ENCODE results near the gene LRP11.

- no peak for TF ChIP-seq FOXP2 (optimal IDR thresholded peaks at IDR 0.05; ENCODE audit: borderline replicate concordance, extremely low read depth, extremely low read length, insufficient read depth)
- TF ChIP-seq POLR2AphosphoS5 (IDR thresholded peaks at IDR 0.05; ENCODE audit: low read depth, low read length), result no peak
- no peak for TF ChIP-seq SIN3A (IDR thresholded peaks at IDR 0.05; ENCODE audit: borderline replicate concordance, insufficient read depth, low read length)
Measured at GRCh38 chr6:149876241-149876933, 12.2 kb upstream of the LRP11 start.

Measured in PFSK-1 (cell line).